Measurements from ENCODE around the gene HPGD. TPM values are rescaled to one million over a fixed set of nuclear protein-coding genes. Genes with fewer than 3 reads are reported as not detected.

Gene HPGD
- total and polyA plus RNA-seq, 9 of the 15 experiments (the other 6 are each of a cell fraction or from before 2014, with no cell fraction given), result 2.3 to 8.6 (median 4.8) TPM

DNA sequence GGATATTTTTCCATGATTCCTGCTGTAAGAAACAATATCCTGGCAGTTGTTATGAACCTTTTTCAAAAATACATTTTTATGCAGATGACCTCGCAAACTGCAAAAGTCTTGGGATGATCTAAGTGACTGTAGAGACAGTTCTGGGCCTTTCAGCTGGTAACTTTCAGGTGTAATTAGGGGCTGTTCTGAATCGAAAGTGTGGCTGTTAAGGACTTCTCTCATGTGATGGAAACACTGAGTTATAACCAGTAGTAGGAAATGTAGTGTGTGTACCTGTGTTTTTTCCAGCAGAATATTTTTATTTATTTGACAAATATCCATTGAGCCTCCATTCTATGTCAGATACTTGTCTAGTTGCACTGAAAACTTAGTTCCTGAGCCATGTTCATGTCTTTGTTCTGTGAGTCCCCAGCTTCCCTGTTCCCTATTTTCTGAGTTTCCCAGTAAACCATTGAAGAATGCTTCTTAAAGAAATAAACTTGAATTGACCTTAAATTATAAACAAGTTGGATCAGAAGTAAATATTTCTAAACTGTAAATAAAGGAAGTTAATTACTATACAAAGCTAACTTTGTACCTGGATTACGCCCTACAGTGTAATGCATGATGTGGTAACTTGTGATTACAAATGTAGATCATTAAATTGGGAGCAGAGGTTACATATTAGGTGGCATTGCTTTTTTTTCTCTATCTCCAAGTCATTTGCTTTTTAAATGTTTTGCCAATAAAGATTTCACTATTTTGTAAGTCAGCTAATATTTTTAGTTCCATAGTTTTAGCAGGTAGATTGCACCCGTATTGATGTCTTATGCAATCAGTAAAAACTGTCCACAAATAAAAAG is 33.7 kb upstream of the HPGD start:
- H4K20me1 ChIP-seq (replicated peaks; ENCODE audit: control insufficient read depth, insufficient read depth, low read length), result no peaks in the 10 kb centered on the region
- in situ Hi-C loops (cut with MboI) (no loop called here), intact Hi-C loops (cut with micrococcal nuclease) (no loop called here)
- H3K4me2 ChIP-seq (ENCODE audit: insufficient read depth, low read length), result no peak overlapping the region
- CTCF ChIA-PET (ENCODE audit: low intra/inter-chr PET ratio), result no interaction called here
- ATAC-seq, result no peak
- no peaks in the 10 kb centered on the region for H3K79me2 ChIP-seq (ENCODE audit: control insufficient read depth, insufficient read depth, low read length)
- peak; percentile 29 for FAIRE-seq
- H3K27ac ChIP-seq (ENCODE audit: extremely low read depth, low read depth, low read length), result no peak overlapping the region
- WGBS (ENCODE audit: insufficient coverage, low coverage, missing lambda C conversion rate), result 59% methylated on average over 4 of the region's 4 CpGs
- H3K9me1 ChIP-seq (ENCODE audit: control insufficient read depth, insufficient read depth, low read length), result no peaks in the 10 kb centered on the region
- no peak for DNase-seq (ENCODE audit: extremely low read depth in 1 of 4, low spot score in 3 of 4)
- H3K4me3 ChIP-seq, result no peak overlapping the region
- POLR2A ChIA-PET, result no interaction called here
- H3K9ac ChIP-seq (ENCODE audit: insufficient read depth in 1 of 2, low read depth in 2 of 2, low read length in 2 of 2), result no peak overlapping the region
- TF ChIP-seq NR3C1 (CRISPR knock-in tag; IDR thresholded peaks at IDR 0.05) (no peak), BCLAF1 (IDR thresholded peaks at IDR 0.05; ENCODE audit: borderline replicate concordance in 1 of 2, control insufficient read depth in 1 of 2, low read depth in 2 of 2, low read length in 1 of 2) (no peak), ZNF436 (CRISPR knock-in tag; IDR thresholded peaks at IDR 0.05) (no peak), THAP7 (CRISPR knock-in tag; IDR thresholded peaks at IDR 0.05) (no peak), ZNF24 (IDR thresholded peaks at IDR 0.05) (no peak)
- 0 out of 2 replicates have a peak overlapping the region, but pooled peaks have one; percentile 0 for H2AFZ ChIP-seq (ENCODE audit: low read depth, low read length)
- no peaks in the 10 kb centered on the region for H3K4me1 ChIP-seq (replicated peaks in 1 of 2; ENCODE audit: control insufficient read depth in 2 of 2, insufficient read depth in 2 of 2, low read length in 2 of 2)
- no peaks in the 10 kb centered on the region; the same call in 1 of the 2 replicates for H3K9me3 ChIP-seq (replicated peaks; ENCODE audit: control insufficient read depth, insufficient read depth, low read depth, low read length)
- BruUV-seq (replicated peaks), result no TSS peak
- H3K36me3 ChIP-seq (ENCODE audit: control insufficient read depth, insufficient read depth, low read length), result no peaks in the 10 kb centered on the region
- H3K27me3 ChIP-seq (ENCODE audit: control insufficient read depth in 2 of 2, insufficient read depth in 2 of 2, low read length in 2 of 2), result no peaks in the 10 kb centered on the region
